ENCODE data around the gene STAB1.

Gene STAB1

GRCh38 chr3:52504977-52505376 is 9.8 kb downstream of the STAB1 start:
- DNase-seq (ENCODE audit: low spot score), result no peak
- no peak overlapping the region for H3K27ac ChIP-seq
- no peak for TF ChIP-seq CTCF (IDR thresholded peaks at IDR 0.05)
- H3K4me3 ChIP-seq, result no peak overlapping the region

- Histone ChIP-seq H3K4me3 (no peak overlapping the region), H3K27ac (no peak overlapping the region)
- TF ChIP-seq CTCF (IDR thresholded peaks at IDR 0.05), result no peak
- DNase-seq (ENCODE audit: low spot score), result no peak
Measured at GRCh38 chr3:52506266-52506966, 11.3 kb downstream of the STAB1 start.

DNA sequence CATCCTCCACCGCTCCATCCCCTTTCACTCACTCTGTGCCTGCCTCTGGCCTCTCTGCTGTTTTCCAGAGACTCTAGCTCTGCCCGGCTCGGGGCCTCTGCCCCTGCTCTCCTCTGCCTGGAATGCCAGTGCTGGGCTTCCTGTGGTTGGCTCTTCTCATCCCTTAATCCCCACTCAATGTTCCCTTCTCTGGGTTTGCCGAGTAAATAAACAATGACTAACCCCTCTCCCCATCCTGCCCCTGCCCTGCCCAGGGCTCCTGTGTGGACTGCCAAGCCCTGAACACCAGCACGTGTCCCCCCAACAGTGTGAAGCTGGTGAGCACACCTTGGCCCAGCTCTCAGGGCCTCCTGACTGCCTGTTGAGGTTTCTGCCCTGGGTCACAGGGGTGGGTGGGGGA is 12.2 kb downstream of the STAB1 start:
- DNase-seq (ENCODE audit: low spot score), result no peak
- Histone ChIP-seq H3K4me3 (no peak overlapping the region), H3K27ac (no peak overlapping the region)
- no peak for TF ChIP-seq CTCF (IDR thresholded peaks at IDR 0.05)

GRCh38 chr3:52509753-52510328 is 14.7 kb downstream of the STAB1 start:
- DNase-seq (ENCODE audit: low spot score), result no peak
- TF ChIP-seq CTCF (IDR thresholded peaks at IDR 0.05), result no peak
- H3K4me3 ChIP-seq, result no peak overlapping the region
- no peak overlapping the region for H3K27ac ChIP-seq

DNA sequence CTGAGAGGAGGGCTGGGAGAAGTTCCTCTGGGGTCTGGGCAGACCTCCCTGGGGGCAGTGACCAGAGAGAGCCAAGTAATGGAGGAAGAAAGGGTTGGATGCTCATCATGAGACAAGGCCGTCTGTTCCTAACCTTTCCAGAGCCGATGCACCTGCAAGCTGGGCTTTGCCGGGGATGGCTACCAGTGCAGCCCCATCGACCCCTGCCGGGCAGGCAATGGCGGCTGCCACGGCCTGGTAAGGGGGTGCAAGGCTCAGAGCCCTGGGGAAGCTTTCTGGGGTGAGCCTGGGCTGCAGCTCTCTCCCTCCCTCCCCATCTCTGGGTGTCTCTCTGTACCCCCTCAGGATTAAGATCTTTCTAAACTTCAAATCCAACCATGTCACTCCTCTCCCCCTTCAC is 16.4 kb downstream of the STAB1 start:
- no peak overlapping the region for H3K27ac ChIP-seq
- DNase-seq (ENCODE audit: low spot score), result no peak
- no peak for TF ChIP-seq CTCF (IDR thresholded peaks at IDR 0.05)

GRCh38 chr3:52512105-52512504 is 17.0 kb downstream of the STAB1 start:
- TF ChIP-seq CTCF (IDR thresholded peaks at IDR 0.05), result no peak
- Histone ChIP-seq H3K27ac (no peak overlapping the region), H3K4me3 (no peak overlapping the region)
- DNase-seq (ENCODE audit: low spot score), result no peak

More for the DNA sequence above, 16.4 kb downstream of the STAB1 start:
- no peak overlapping the region for H3K4me3 ChIP-seq

- no peak overlapping the region for H3K27ac ChIP-seq
- DNase-seq (ENCODE audit: low spot score), result no peak
- no peak for TF ChIP-seq CTCF (IDR thresholded peaks at IDR 0.05)
Measured at GRCh38 chr3:52512727-52513126, 17.6 kb downstream of the STAB1 start.

More at GRCh38 chr3:52512727-52513126, 17.6 kb downstream of the STAB1 start:
- H3K4me3 ChIP-seq, result no peak overlapping the region

Measured in coronary artery (tissue), 2 donors.